Endothelial cell of umbilical vein (primary cell): ENCODE measurements around the gene EBF4. TPM values are rescaled to one million over a fixed set of nuclear protein-coding genes. Genes with fewer than 3 reads are reported as not detected.

ENCODE experiments used
- BruUV-seq: library from RNA; stranded (reverse); fragments of 400-500 nt; replicated peaks from 2 replicates; lab custom pipeline; 2021; lab: Mats Ljungman, UMichigan
- CTCF ChIA-PET: fragments of 300-600, 350-600 bp; sonication (Branson Sonifier 250); formaldehyde crosslinking; loops from one replicate; lab custom pipeline; 2021; ENCODE audit warnings: antibody characterized with exemption, inconsistent platforms; lab: Charles Lee
- POLR2A ChIA-PET: fragments of 300-600, 350-600 bp; sonication (Branson Sonifier 250); formaldehyde crosslinking; loops from one replicate; lab custom pipeline; 2021; ENCODE audit warnings: antibody characterized with exemption, inconsistent platforms; lab: Charles Lee
- DNase-seq: peaks from one replicate; pipeline ENCODE4 v3.0.0-alpha.2; 2011; ENCODE audit warnings: low read depth, low spot score
- FAIRE-seq: peaks from 2 replicates; lab custom pipeline; 2011; peaks lifted over from hg19 to GRCh38; lab: Jason Lieb, UNC
- H2AFZ ChIP-seq: 2 replicates; pipeline ENCODE4 v1.6.0; 2012; ENCODE audit warnings: low read depth, low read length, control low read depth, inconsistent platforms
- H3K27ac ChIP-seq: 2 replicates; pipeline ENCODE4 v1.5.1; 2011; ENCODE audit warnings: low read depth, mild to moderate bottlenecking, control low read depth, low read length, moderate library complexity; ENCODE audit not compliant: insufficient read depth
- H3K27me3 ChIP-seq, 2 experiments: 2 replicates each; pipeline versions ENCODE4 v1.6.0 to v1.6.1; 2011; ENCODE audit warnings: low read length in 2 of 2, mixed read lengths in 1 of 2; ENCODE audit not compliant: control insufficient read depth in 2 of 2, insufficient read depth in 2 of 2
- H3K36me3 ChIP-seq, 2 experiments: 2 replicates in 1 of 2; 3 replicates in 1 of 2; pipeline ENCODE4 v1.5.1; 2011; ENCODE audit warnings: low read length in 2 of 2, mild to moderate bottlenecking in 1 of 2, moderate library complexity in 1 of 2; ENCODE audit not compliant: control insufficient read depth in 2 of 2, insufficient read depth in 2 of 2; ENCODE audit errors: extremely low read depth in 1 of 2
- H3K4me1 ChIP-seq: 3 replicates; pipeline ENCODE4 v1.5.1; 2011; ENCODE audit warnings: mild to moderate bottlenecking, low read length; ENCODE audit not compliant: control insufficient read depth, insufficient read depth; ENCODE audit errors: extremely low read depth
- H3K4me2 ChIP-seq: 2 replicates; pipeline ENCODE4 v1.6.1; 2011; ENCODE audit warnings: low read length, control low read depth, mixed read lengths; ENCODE audit not compliant: insufficient read depth
- H3K4me3 ChIP-seq, 3 experiments: fragments of 200-600 bp in 1 of 3; sonication (generic), shearing (Covaris generic) in 1 of 3; replicated peaks in 1 of 3; 2 replicates each; pipeline ENCODE4 v1.5.1; 2011 to 2016; ENCODE audit warnings: control low read depth in 3 of 3, low read length in 3 of 3, mild to moderate bottlenecking in 2 of 3, inconsistent platforms in 1 of 3, low read depth in 1 of 3, moderate library complexity in 1 of 3; ENCODE audit not compliant: insufficient read depth in 1 of 3
- H3K79me2 ChIP-seq: 2 replicates; pipeline ENCODE4 v1.6.0; 2012; ENCODE audit warnings: low read length, inconsistent platforms; ENCODE audit not compliant: control insufficient read depth, insufficient read depth
- H3K9ac ChIP-seq: replicated peaks from 2 replicates; pipeline ENCODE3; 2011; ENCODE audit warnings: low read length, control low read depth; ENCODE audit not compliant: insufficient read depth; ENCODE audit errors: extremely low read depth
- H3K9me1 ChIP-seq: replicated peaks from 3 replicates; pipeline ENCODE4 v1.6.0; 2011; ENCODE audit warnings: mild to moderate bottlenecking, low read length; ENCODE audit not compliant: control insufficient read depth, insufficient read depth; ENCODE audit errors: extremely low read depth
- H3K9me3 ChIP-seq: replicated peaks from 2 replicates; pipeline ENCODE4 v1.5.1; 2012; ENCODE audit warnings: low read length, inconsistent platforms; ENCODE audit not compliant: control insufficient read depth, insufficient read depth
- H4K20me1 ChIP-seq: replicated peaks from 2 replicates; pipeline ENCODE3; 2011; ENCODE audit warnings: mild to moderate bottlenecking, low read length; ENCODE audit not compliant: control insufficient read depth, insufficient read depth; ENCODE audit errors: extremely low read depth
- CTCF ChIP-seq, 2 donors: IDR thresholded peaks; 1 replicate in 1 of 2; 2 replicates in 1 of 2; pipeline ENCODE4 v1.5.1; 2011; ENCODE audit warnings: low read length in 2 of 2, mild to moderate bottlenecking in 2 of 2, moderate library complexity in 2 of 2, control low read depth in 1 of 2, inconsistent platforms in 1 of 2, low read depth in 1 of 2; ENCODE audit not compliant: insufficient read depth in 1 of 2; ENCODE audit errors: extremely low read depth in 1 of 2
- EZH2 ChIP-seq: IDR thresholded peaks from 2 replicates; pipeline ENCODE4 v1.6.1; 2012; ENCODE audit warnings: borderline replicate concordance, low read depth, mild to moderate bottlenecking, moderate library complexity, low read length, inconsistent platforms; ENCODE audit not compliant: severe bottlenecking
- FOS ChIP-seq: IDR thresholded peaks from 2 replicates; pipeline ENCODE4 v1.6.1; 2011; ENCODE audit warnings: mild to moderate bottlenecking, low read length, moderate library complexity, borderline replicate concordance; ENCODE audit not compliant: insufficient read depth
- GATA2 ChIP-seq: IDR thresholded peaks from 2 replicates; pipeline ENCODE4 v1.7.0; 2011; ENCODE audit warnings: low read depth, mild to moderate bottlenecking, moderate library complexity, mixed read lengths, low read length; ENCODE audit not compliant: insufficient read length, insufficient read depth
- JUN ChIP-seq: IDR thresholded peaks from 2 replicates; pipeline ENCODE4 v1.6.1; 2011; ENCODE audit warnings: borderline replicate concordance, low read depth; ENCODE audit not compliant: insufficient read length, insufficient read depth
- MAX ChIP-seq: IDR thresholded peaks from 2 replicates; pipeline ENCODE4 v1.6.1; 2011; ENCODE audit not compliant: insufficient read depth, insufficient read length
- MYC ChIP-seq: IDR thresholded peaks from one replicate; pipeline ENCODE4 v1.6.1; 2011; ENCODE audit warnings: mild to moderate bottlenecking, low read depth, low read length
- POLR2A ChIP-seq: IDR thresholded peaks from 2 replicates; pipeline ENCODE4 v1.6.1; 2012; ENCODE audit warnings: low read depth, mild to moderate bottlenecking, control low read depth, low read length
- POLR2AphosphoS5 ChIP-seq: IDR thresholded peaks from 2 replicates; pipeline ENCODE4 v1.6.1; 2012; ENCODE audit warnings: low read depth, mild to moderate bottlenecking, control low read depth, low read length, moderate library complexity; ENCODE audit not compliant: insufficient read depth
- dilution Hi-C: fragments of 300-500 bp; cut with MboI; formaldehyde crosslinking; loops from one replicate; pipeline ENCODE4 v1.15.0; 2019; ENCODE audit warnings: low sequenced_read_pairs; ENCODE audit not compliant: extremely low pct_ligation_motif_present
- intact Hi-C: fragments of 100-400 bp; cut with micrococcal nuclease; formaldehyde crosslinking; loops from one replicate; pipeline ENCODE4 v1.10.0; 2022
- polyA plus RNA-seq, 4 experiments: library from polyadenylated mRNA; depleted of rRNA in 3 of 4; stranded (reverse) in 3 of 4; unstranded in 1 of 4; fragments of >200 nt; gene quantifications; 2 replicates each; pipeline versions ENCODE4 v1.2.1 to v1.2.3, GENCODE V29; 2011 to 2012; ENCODE audit warnings: missing spikeins in 1 of 4
- total RNA-seq: library from RNA; stranded (reverse); gene quantifications from 2 replicates; pipeline ENCODE4 v1.2.3, GENCODE V29; 2021

Gene EBF4
- total and polyA plus RNA-seq, 2 donors (not counting 3 experiments of a cell fraction or from before 2014, with no cell fraction given) = 2.7 to 3.4 TPM

- dilution Hi-C loops (no loop called here), intact Hi-C loops (no loop called here)
- ChIA-PET POLR2A (no interaction called here), CTCF (no interaction called here)
- Histone ChIP-seq H2AFZ (no peak overlapping the region), H3K4me3 (no peak overlapping the region), H3K79me2 (no peaks in the 10 kb centered on the region), H3K4me1 (no peaks in the 10 kb centered on the region), H3K36me3 (no peaks in the 10 kb centered on the region), H3K27ac (no peak overlapping the region), H4K20me1 (peaks cover 2% of the 10 kb centered on the region), H3K9me1 (no peaks in the 10 kb centered on the region), H3K9me3 (no peaks in the 10 kb centered on the region), H3K9ac (no peak overlapping the region), H3K27me3 (peaks cover 34 to 47% of the 10 kb centered on the region in 2 experiments), H3K4me2 (no peak overlapping the region)
- no TSS peak for BruUV-seq
- no peak for DNase-seq
- TF ChIP-seq MAX = no peak
- TF ChIP-seq POLR2A = no peak
- TF ChIP-seq CTCF (IDR thresholded peaks at IDR 0.05; ENCODE audit: extremely low read depth in 1 of 2, insufficient read depth in 1 of 2, low read depth in 1 of 2, low read length in 2 of 2) = no peak
- no peak for TF ChIP-seq EZH2
- no peak for TF ChIP-seq FOS
- TF ChIP-seq POLR2AphosphoS5 = no peak
- TF ChIP-seq MYC = no peak
- TF ChIP-seq JUN = no peak
- no peak for TF ChIP-seq GATA2
- no peak for FAIRE-seq
Measured at GRCh38 chr20:2697768-2698167, 5.2 kb downstream of the EBF4 start.
